ENCODE measurements around the gene APIP.

The APIP gene

GRCh38 chr11:34844463-34845112, 71.6 kb downstream of the APIP start:
- Histone ChIP-seq H3K36me3 (ENCODE audit: control insufficient read depth, insufficient read depth, low read length) (no peaks in the 10 kb centered on the region), H3K4me3 (replicated peaks; ENCODE audit: low read depth, low read length) (no peak overlapping the region), H3K27me3 (replicated peaks; ENCODE audit: control insufficient read depth, insufficient read depth, low read length) (no peaks in the 10 kb centered on the region; the same call in 1 of the 2 replicates)
- DNase-seq (ENCODE audit: extremely low read depth, insufficient read length) = no peak
- no peak for TF ChIP-seq CTCF (IDR thresholded peaks at IDR 0.05; ENCODE audit: insufficient read depth, low read length, poor library complexity, severe bottlenecking)

GRCh38 chr11:34843271-34843670, 72.9 kb downstream of the APIP start:
- no peak overlapping the region for H3K4me3 ChIP-seq (replicated peaks; ENCODE audit: low read depth, low read length)
- no peak for TF ChIP-seq CTCF (IDR thresholded peaks at IDR 0.05; ENCODE audit: insufficient read depth, low read length, poor library complexity, severe bottlenecking)
- no peaks in the 10 kb centered on the region; the same call in 1 of the 2 replicates for H3K27me3 ChIP-seq (replicated peaks; ENCODE audit: control insufficient read depth, insufficient read depth, low read length)
- no peak for DNase-seq (ENCODE audit: extremely low read depth, insufficient read length)
- no peaks in the 10 kb centered on the region for H3K36me3 ChIP-seq (ENCODE audit: control insufficient read depth, insufficient read depth, low read length)

- DNase-seq (ENCODE audit: extremely low read depth, insufficient read length) = peak; percentile 26
- peak; percentile 81 for TF ChIP-seq CTCF (IDR thresholded peaks at IDR 0.05; ENCODE audit: insufficient read depth, low read length, poor library complexity, severe bottlenecking)
- Histone ChIP-seq H3K36me3 (ENCODE audit: control insufficient read depth, insufficient read depth, low read length) (no peaks in the 10 kb centered on the region), H3K27me3 (replicated peaks; ENCODE audit: control insufficient read depth, insufficient read depth, low read length) (no peaks in the 10 kb centered on the region; the same call in 1 of the 2 replicates), H3K4me3 (replicated peaks; ENCODE audit: low read depth, low read length) (no peak overlapping the region)
These were observed 75.3 kb downstream of the APIP start for GRCh38 chr11:34840736-34841386.

DNA sequence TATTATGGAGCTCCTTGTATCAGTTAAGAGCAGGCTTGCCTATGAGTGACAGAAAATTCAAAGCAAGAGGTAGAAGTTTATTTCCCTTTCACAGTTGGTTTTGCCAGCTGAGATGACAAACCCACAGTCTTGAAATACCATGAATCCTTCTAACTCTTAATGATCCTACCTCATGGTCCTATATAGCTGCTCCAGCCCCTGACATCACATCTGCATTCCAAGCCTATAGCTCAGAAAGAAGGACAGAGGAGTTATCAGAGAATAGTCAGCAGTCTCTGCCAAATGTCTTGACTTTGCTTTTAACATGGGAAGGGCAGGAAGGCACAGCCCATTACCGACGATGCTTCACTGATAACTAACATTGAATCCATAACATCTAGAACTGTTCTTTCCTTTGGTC, 76.2 kb downstream of the APIP start:
- TF ChIP-seq CTCF (IDR thresholded peaks at IDR 0.05; ENCODE audit: insufficient read depth, low read length, poor library complexity, severe bottlenecking) = no peak
- Histone ChIP-seq H3K36me3 (ENCODE audit: control insufficient read depth, insufficient read depth, low read length) (no peaks in the 10 kb centered on the region), H3K27me3 (replicated peaks; ENCODE audit: control insufficient read depth, insufficient read depth, low read length) (no peaks in the 10 kb centered on the region; the same call in 1 of the 2 replicates), H3K4me3 (replicated peaks; ENCODE audit: low read depth, low read length) (no peak overlapping the region)
- no peak for DNase-seq (ENCODE audit: extremely low read depth, insufficient read length)

- DNase-seq (ENCODE audit: extremely low read depth, insufficient read length) = no peak
- TF ChIP-seq CTCF (IDR thresholded peaks at IDR 0.05; ENCODE audit: insufficient read depth, low read length, poor library complexity, severe bottlenecking) = no peak
- H3K4me3 ChIP-seq (replicated peaks; ENCODE audit: low read depth, low read length) = no peak overlapping the region
- H3K36me3 ChIP-seq (ENCODE audit: control insufficient read depth, insufficient read depth, low read length) = no peaks in the 10 kb centered on the region
- no peaks in the 10 kb centered on the region; the same call in 1 of the 2 replicates for H3K27me3 ChIP-seq (replicated peaks; ENCODE audit: control insufficient read depth, insufficient read depth, low read length)
These were observed 79.0 kb downstream of the APIP start for GRCh38 chr11:34836958-34837856.

Data from GM06990 (cell line).